Measurements from ENCODE around the gene CD244.

- TF ChIP-seq POLR2AphosphoS5 (IDR thresholded peaks at IDR 0.05), result no peak
- TF ChIP-seq CTCF (IDR thresholded peaks at IDR 0.05), result no peak
Observed at GRCh38 chr1:160853754-160854153, 8.9 kb downstream of the CD244 start.

All from upper lobe of left lung (tissue), 4 donors.